RCC 7860 (cell line): ENCODE results near the gene ACACA.

ENCODE experiments used
- DNase-seq: peaks from one replicate; pipeline ENCODE4 v3.0.0-alpha.2; 2015; ENCODE audit warnings: low spot score
- FAIRE-seq: peaks from 2 replicates; lab custom pipeline; 2012; peaks lifted over from hg19 to GRCh38; lab: Jason Lieb, UNC

Gene ACACA

DNA sequence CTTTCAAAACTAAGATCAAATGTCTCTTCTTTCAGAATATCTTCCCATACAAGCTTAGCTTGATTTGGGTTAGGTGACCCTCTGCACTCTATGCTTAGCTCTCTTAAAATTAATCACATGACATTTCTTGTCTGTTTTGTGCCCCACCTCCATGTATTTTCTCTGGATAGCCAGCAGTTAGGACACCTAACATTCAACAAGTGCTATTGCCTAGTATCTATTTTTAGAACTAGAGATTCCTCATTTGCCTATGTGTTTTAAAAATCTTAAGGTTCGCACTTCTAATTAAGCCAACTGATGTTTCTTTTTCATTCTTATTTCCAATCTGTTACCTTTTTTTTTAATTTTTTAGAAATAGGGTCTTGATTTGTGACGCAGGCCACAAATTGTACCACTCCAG, 160.6 kb downstream of the ACACA start:
- DNase-seq (no peak), FAIRE-seq (no peak)

DNA sequence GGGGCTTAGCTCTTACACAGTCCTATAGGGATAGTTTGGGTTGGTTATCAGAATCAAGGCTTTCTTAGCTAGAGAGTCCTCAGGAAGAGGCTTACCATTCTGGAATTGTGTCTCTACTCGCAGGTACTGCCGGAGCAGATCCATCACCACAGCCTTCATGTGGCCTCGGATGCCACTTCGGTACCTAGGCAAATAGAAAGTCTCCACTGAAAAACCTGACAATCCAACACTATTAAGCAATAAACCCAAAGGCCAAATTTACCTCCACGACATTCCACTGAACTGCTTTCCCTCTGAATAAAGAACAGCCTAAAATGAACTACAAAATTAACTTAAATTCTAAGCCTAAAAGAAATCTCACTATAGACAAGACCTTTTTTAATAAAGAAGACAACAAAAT, 166.3 kb downstream of the ACACA start:
- FAIRE-seq = no peak
- no peak for DNase-seq

DNA sequence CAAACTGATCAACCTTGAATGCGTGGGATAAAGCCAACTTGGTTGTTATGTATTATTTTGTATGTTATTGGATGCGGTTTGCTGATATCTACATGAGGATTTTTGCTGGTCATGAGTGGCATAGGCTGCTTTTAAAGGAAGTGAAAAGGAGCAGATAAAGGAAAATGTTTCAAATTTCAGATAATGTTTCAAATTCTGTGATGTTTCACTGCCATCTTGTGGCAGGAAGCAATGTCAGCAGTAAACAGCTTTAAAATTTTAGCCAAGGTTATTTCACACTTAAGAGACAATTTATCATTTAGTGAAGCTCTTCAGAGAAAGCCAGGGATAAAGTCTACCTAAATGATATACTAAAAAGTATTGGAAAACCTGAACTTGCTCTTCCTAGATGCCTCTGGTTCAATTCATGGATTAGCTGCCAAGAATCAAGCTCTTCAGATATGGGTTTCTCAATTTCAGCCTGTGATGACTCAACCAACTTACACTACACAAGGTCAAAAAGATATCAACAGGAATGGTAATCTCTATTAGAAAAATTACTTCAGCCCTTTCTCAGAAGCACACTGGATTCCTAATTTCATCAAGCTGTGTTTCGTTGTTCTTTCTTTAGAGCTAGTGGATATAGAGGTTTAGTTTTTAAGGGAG, 166.8 kb downstream of the ACACA start:
- DNase-seq (no peak), FAIRE-seq (no peak)

DNA sequence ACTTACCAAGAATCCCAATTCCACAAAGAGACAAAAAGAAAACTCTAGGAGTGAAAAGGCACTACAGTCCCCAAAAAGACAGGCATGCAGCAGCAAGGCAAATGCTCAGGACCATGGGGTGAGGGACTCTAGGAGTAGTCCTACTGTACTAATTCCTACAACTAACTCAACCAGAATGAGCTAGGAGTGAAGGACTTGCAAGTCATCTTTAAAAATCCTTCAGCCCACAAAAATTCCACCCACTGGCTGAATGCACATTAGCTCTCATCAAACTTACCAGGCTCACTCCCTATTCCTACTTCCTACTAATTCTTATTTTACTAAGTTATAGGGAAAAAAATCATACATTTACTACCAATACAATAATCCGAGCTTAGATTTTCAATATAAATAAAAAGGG, 172.5 kb downstream of the ACACA start:
- no peak for FAIRE-seq
- DNase-seq = no peak

DNA sequence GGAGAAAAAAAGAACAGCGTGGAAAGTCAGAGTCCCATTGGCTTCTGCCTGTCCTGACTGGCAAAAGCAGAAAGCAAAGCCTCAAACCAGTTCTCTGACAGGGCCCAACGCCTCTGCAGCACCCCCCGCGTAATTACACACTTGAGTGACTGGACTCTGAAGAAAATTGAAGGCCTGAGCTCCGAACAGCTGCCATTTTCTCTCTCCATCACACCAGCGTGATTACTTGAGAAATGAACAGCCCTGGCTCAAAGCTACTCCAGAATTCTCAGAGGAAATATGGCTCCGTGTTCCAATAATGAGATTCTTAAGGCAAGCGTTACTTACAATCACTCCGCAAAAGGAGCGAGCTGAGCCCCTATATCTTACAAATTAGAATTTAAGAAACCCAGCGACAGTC, 173.6 kb downstream of the ACACA start:
- no peak for DNase-seq

DNA sequence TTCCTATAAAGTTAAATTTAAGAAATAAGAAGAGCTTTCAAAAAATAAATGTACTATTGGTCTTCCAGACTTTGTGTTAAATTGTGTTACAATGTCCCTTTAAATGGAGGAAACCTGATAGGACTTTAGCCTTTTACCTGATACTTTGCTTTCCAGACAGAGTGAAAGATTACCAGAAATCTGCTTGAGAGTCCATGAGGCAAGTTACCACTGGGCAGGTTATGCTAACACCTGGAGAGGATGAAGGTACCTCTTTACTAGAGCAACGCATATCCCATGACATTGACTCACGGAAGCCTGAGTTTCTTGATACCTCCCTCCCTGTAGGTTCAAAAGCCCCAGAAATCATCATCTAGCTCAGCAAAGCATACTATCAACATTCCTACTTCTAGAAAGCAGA, 174.7 kb downstream of the ACACA start:
- FAIRE-seq = no peak
- DNase-seq = no peak

More for the DNA sequence above, 173.6 kb downstream of the ACACA start:
- no peak for FAIRE-seq

DNA sequence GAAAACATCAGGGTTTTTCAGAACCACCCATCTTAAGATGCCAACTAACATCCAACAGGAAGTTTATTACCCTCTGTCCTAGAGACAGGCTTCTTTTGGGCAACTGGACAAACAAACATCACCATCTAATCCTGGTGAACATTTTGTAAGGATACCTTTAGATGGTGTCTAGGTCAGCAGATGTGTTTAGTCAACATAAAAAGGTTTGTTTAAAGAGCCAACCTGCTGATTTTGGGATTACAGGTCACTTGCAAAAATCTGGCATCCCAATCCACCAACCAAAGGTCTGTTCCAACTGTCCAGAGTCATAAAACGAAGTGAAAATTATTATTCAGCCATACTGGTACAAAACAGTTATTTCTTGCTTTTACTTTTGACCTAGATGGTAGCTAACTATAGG, 176.0 kb downstream of the ACACA start:
- no peak for FAIRE-seq
- DNase-seq = no peak

DNA sequence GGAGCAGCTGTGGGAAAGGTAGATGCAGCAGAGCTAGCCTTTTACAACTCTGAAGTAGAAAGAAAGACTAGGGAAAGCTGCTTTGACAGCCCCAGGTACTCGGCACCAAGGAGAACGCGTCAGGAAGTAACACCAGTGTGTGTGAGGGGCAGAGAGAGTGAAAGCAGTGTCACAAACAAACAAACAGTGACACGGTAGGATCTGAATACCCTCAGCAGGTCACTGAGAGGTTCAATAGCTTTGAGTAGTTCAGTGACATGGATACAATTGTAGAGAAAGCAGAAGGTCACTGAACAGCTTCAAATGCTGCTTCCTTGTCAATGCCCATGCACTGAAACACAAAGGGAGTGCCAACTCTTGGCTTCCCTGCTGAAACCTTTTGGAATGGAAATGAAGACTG, 181.2 kb downstream of the ACACA start:
- no peak for FAIRE-seq
- DNase-seq = no peak

DNA sequence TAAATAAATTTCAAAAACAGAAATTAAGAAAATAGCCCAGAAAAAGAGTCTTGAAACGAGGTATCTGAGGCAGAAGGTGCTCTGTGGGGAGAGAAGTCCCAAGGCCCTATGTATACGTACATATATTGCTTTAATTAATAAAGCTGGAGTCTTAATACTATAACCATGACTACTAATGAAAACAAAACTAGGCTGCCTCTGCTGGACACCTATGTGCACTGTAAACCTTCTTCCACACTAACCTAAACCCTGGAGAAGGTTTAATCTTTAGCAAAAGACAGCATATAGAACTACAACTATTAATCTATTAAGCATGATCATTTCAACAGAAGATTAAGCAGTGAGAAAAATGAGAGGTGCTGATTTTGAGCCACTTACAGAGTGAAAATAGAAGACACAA, 184.8 kb downstream of the ACACA start:
- DNase-seq (no peak), FAIRE-seq (no peak)

DNA sequence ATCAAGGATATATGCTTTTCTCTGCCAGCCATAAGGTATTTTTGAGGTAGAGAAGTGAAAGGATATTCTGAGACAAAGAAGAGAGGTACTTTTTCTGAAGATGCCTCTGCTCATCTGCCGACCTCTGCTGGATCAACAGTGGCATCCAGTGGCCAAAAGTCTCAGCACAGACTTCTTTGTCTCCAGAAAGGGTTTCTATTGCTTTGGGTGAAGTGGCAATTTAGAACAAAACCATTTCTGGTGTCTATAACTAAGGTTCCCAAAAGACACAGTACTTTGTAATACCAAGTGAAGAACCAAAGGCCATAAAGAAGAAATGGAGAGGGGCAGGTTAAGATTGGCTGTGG, 186.1 kb downstream of the ACACA start:
- FAIRE-seq (no peak), DNase-seq (no peak)

DNA sequence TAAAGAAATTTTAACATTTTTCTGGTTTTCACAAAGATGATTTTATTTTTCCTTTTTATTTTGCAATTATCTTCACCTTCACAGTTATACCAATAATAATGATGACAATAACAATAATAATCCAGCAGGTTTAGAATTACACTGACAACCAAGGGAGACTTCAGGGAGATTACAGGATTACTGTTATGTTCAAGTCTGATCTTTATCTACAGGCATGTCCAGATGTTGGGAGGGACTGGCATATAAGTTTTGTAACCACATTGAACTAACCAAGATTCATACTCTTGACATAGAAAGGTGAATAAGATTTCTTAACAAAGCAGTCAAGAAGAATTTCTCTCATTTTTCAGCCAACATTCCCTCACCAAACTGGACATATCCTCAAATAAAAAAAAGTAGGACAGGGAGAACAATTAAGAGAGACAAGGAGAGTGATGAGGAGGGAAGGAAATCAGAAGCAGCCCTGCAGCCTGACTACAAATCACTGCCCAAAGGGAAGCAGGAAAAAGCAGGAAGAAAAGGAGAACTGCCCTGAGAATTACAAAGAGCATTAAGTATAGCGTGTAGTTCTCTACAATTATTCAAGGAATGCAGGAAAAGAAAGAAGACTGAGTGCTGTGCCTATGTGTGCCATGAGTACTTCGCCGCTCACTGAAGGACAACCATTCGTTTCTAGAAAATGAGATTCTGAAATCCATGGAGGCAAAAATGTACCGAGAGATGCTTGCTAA, 186.6 kb downstream of the ACACA start:
- FAIRE-seq = no peak
- no peak for DNase-seq

DNA sequence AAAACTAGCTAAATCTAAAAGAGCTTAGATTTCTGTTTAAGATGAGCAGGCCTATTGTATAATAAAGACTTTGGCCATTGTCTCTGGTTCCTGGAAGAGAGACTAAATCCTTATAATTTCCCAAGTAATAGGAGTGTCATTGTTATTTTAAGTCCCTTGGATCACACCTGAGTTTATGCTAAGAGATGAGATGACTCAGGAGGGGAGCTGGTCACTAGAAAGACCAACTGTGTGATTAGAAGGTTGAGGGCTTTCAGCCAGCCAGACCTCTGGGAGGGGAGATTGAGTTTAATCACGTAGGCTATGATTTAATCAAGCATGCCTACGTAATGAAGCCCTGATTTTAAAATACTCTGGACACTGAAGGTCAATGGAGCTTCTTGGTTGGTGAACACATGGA, 187.8 kb downstream of the ACACA start:
- DNase-seq (no peak), FAIRE-seq (no peak)

DNA sequence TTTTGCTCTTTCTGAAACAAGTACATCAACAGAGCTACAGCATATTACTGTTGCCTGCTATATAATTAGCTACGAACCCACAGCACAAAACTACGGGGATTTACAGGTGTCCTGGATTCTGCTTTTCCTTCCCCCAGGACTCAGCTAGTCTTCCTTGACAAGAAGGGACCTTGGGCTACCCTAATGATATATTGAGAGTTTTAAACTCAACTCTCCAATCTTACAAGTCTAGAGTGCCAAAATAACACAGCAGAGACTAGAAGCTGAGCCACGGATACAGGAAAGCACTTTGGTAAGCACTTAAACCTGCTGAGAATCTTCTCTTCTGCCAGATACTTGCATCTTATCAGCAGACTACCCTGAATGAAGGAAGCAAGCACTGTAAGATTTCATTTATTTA, 192.2 kb downstream of the ACACA start:
- FAIRE-seq (no peak), DNase-seq (no peak)

DNA sequence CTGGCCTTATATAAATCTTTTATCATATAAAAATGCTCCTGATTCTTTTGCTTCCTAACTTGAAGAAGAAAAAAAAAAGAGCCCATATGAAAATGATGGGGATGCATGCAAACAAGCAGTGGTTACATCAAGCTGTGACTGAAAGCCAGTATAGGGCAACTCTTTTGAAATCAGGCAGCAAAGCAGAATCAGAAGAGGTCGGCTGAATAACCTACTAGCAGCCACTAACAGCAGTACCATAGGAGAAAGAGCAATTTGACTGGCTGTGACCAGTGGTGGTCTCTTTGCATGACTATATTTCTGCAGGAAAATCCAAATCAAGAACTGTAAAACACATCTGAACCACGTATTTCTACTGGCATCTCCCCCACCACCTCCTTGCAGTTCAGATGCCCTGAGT, 192.7 kb downstream of the ACACA start:
- no peak for DNase-seq
- FAIRE-seq = no peak

DNA sequence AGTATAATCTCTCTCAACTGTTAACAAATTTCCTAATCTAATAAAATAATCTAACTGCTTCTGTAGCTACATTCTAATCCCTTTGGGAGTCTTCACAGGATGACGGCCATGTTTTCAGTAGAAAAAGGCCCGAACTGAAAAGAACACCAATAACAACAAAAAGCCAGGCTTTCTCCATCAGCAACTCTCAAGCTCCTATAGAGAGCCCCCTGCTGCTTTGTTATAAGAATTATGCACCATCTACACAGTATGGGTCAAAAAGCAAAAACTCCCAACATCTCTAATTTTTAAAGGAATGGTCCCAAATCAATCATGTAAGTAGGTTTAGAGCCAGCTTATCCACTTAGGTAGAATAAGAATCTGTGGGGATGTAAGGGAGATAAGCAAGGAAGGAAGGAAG, 194.5 kb downstream of the ACACA start:
- FAIRE-seq (no peak), DNase-seq (no peak)

DNA sequence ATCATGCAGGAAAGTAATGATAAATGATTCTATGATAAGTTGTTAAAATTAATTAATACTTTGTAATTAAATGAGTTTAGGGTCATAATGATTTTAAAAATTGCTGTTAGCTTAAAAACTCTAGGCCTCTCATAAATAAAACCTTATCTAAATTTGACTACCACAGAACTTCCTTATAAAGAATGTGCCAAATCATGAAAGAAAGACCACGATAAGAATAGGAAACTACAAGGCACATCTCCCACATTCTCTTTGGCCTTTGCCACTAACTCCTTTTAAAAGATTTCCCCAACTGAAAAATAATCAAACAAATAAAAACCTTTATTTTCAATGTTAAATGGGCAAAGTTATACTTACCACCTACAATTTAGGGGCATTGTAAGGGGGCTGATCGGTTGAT, 195.5 kb downstream of the ACACA start:
- DNase-seq (no peak), FAIRE-seq (no peak)

DNA sequence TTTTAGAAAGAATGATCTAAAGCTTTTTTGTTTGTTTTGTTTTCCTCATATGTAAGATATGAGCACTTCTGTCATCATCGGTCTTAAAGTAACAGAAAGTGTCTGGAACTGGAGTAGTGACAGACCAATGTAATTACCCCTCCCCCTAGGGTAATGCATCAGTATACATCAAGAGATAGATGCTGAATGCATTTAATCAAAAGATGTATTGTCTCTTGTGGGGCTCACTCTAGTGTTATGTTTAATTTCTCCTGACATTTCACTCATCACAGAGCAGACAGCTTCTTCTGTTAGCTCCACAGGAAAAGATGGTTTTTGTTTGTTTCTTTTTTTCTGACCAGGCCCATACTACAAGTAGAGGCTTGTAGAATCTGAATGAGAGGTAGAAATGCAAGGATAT, 199.5 kb downstream of the ACACA start:
- DNase-seq = no peak
- FAIRE-seq = no peak

DNA sequence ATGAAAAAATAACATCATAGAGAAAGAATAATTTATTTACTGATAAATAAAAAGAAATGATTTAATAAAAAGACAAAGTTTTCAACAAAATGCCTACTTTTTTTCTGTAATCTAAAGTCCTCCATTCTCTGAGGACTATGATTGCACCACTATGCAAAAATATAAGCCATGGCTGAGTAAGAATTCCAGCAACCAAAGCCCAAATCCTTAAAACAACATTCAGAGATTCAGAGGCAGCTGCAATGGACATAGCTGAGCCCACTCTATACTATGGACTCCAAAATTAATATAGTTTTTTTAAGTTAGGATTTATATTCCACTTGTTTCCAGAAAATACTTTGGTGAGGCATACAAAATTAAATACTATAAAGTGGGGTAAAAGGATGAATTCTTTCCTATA, 200.3 kb downstream of the ACACA start:
- no peak for FAIRE-seq
- DNase-seq = no peak

DNA sequence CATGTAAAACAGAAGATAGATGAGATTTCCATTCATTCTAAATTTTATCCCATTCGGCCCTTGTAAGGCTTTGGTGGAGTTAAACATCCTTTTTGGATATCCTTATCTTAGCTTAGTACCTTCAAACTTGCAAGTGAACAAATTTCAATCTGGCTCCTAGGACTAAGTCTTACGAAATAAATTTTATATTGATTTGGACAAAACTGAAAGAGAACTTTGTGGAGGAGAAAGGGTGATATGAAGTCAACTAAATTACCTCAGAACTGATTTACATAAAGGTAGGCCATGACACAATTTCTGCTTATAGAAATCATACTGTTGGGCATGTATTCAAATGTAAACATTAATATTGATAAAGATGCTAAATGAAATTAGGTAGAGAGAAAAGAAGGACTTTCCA, 206.1 kb downstream of the ACACA start:
- FAIRE-seq (no peak), DNase-seq (no peak)

DNA sequence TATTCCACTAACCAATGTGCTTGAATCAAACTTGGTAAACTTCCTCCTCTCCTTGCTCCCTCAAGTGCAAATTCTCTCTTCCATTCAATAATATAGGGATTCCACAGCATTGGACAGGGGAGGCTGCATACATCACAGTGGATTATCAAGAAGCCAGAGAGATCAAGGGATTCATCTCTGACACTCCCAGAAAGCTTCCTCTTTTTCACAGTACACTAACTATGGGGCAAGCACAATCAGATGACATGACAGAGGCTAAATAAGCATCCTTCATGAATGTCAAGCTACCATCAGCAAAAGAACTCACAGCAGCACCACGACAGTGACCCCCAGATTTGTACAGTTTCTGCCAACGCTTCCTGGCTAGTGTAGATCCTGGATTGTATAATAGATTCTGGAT, 209.3 kb downstream of the ACACA start:
- DNase-seq (no peak), FAIRE-seq (no peak)

DNA sequence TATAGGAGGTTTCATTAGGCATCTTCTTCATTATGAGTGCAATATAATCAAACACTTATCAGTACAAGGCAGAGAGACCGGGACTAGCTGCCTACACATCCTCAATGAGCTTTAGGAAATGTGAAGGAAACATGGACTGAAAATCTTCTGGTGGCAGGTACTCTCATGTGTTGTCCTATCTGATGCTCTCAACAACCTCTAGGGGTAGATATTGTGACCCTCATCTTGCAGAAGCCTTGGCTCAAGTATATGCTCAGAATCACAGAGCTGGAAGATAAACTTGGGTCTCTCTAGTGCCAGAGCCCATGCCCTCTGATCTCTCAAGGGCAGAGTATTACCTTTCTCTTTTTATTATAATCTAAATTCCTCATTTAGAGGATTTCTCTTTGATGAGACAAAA, 212.4 kb downstream of the ACACA start:
- FAIRE-seq (no peak), DNase-seq (no peak)

DNA sequence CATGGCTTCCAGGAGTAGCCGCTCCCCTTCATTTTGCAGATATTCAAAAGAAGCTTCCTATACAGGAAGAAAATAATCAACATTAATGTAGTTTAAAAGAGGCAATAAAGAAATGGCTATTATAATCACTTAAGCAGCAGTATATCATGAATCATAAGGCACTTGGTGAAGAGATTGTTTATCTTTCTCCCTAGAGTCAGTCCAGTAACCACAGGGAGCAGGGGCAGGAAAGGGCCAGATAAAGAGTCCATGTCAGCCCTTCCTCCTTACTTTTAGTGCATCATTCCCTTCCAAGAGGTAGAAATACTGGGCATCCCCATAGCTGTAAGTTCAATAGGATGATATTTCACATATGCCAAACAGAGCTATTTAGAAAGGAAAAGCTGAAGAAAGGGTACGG, 215.4 kb downstream of the ACACA start:
- DNase-seq (no peak), FAIRE-seq (no peak)

DNA sequence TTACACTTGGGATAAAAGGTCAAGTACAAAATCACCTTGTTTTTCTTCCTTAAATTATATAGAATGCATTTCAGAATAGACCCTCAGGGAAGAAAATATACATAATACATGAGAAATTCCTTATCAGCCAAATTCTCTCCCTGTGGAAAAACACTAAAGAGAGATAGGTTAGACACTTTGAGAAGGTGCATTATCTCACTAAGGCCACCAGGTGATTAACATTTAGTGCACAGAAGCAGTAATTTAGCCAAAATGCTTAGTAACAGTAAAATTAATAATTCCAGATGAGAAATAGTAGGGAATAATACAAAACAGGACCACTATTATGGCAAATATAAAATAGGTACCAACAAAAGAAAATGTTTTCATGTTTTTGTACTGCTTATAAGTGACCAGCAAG, 216.1 kb downstream of the ACACA start:
- no peak for FAIRE-seq
- DNase-seq = no peak
